MM.1S (cell line): ENCODE results near the gene MPZL3.

Experiments used
- DNase-seq: peaks from one replicate; pipeline ENCODE4 v3.0.0-alpha.2; 2015
- H2AFZ ChIP-seq: fragments of 300-600 bp; sonication (generic); 2 replicates; pipeline ENCODE4 v1.6.0; 2016; ENCODE audit warnings: antibody characterized with exemption, low read length
- H3F3A ChIP-seq: fragments of 300-600 bp; sonication (generic); 2 replicates; pipeline ENCODE4 v1.6.1; 2016; ENCODE audit warnings: mild to moderate bottlenecking, antibody characterized with exemption, low read length, moderate library complexity, mixed read lengths; ENCODE audit not compliant: insufficient read depth
- H3K27ac ChIP-seq: fragments of 300-600 bp; sonication (generic); 2 replicates; pipeline ENCODE4 v1.5.1; 2016; ENCODE audit warnings: mild to moderate bottlenecking, low read length
- H3K27me3 ChIP-seq: fragments of 300-600 bp; sonication (generic); replicated peaks from 2 replicates; pipeline ENCODE4 v1.6.0; 2016; ENCODE audit warnings: low read length; ENCODE audit not compliant: insufficient read depth
- H3K36me3 ChIP-seq: fragments of 300-600 bp; sonication (generic); replicated peaks from 2 replicates; pipeline ENCODE4 v1.6.1; 2016; ENCODE audit warnings: mild to moderate bottlenecking, low read length, mixed read lengths; ENCODE audit not compliant: insufficient read depth
- H3K4me1 ChIP-seq: fragments of 300-600 bp; sonication (generic); 2 replicates; pipeline ENCODE4 v1.6.1; 2016; ENCODE audit warnings: low read length, mixed read lengths
- H3K4me2 ChIP-seq: fragments of 300-600 bp; sonication (generic); 2 replicates; pipeline ENCODE4 v1.6.0; 2016; ENCODE audit warnings: low read depth, low read length
- H3K4me3 ChIP-seq: fragments of 300-600 bp; sonication (generic); 2 replicates; pipeline ENCODE4 v1.5.1; 2016; ENCODE audit warnings: low read length, mixed read lengths
- H3K79me2 ChIP-seq: fragments of 300-600 bp; sonication (generic); 2 replicates; pipeline ENCODE4 v1.6.1; 2016; ENCODE audit warnings: mixed run types, low read length, mixed read lengths
- H3K9ac ChIP-seq: fragments of 300-600 bp; sonication (generic); 2 replicates; pipeline ENCODE4 v1.6.1; 2016; ENCODE audit warnings: low read length, mixed read lengths
- H3K9me2 ChIP-seq: fragments of 300-600 bp; sonication (generic); replicated peaks from 2 replicates; pipeline ENCODE4 v1.6.1; 2016; ENCODE audit warnings: mild to moderate bottlenecking, low read length, mixed read lengths; ENCODE audit not compliant: insufficient read depth
- H3K9me3 ChIP-seq: fragments of 300-600 bp; sonication (generic); replicated peaks from 2 replicates; pipeline ENCODE4 v1.6.1; 2016; ENCODE audit warnings: mild to moderate bottlenecking, low read length, mixed read lengths; ENCODE audit not compliant: insufficient read depth
- H4K20me1 ChIP-seq: fragments of 300-600 bp; sonication (generic); 2 replicates; pipeline ENCODE4 v1.6.1; 2016; ENCODE audit warnings: mild to moderate bottlenecking, low read length, moderate library complexity, mixed read lengths; ENCODE audit not compliant: insufficient read depth
- CTCF ChIP-seq: fragments of 300-600 bp; sonication (generic); IDR thresholded peaks from 2 replicates; pipeline ENCODE4 v1.5.1; 2016; ENCODE audit warnings: antibody characterized with exemption, low read length, mixed read lengths
- EZH2 ChIP-seq: fragments of 300-600 bp; sonication (generic); optimal IDR thresholded peaks from 2 replicates; pipeline ENCODE3; 2017; ENCODE audit warnings: low read depth, mild to moderate bottlenecking, antibody characterized with exemption, low read length, mixed read lengths
- EZH2phosphoT487 ChIP-seq: fragments of 300-600 bp; sonication (generic); IDR thresholded peaks from 2 replicates; pipeline ENCODE4 v1.6.1; 2018; ENCODE audit warnings: antibody characterized with exemption, low read length

The MPZL3 gene

GRCh38 chr11:118247041-118247440 lies 5.1 kb downstream of the MPZL3 start:
- H3K79me2 ChIP-seq, result peaks cover 14% of the 10 kb centered on the region
- no peaks in the 10 kb centered on the region for H3F3A ChIP-seq
- H3K4me3 ChIP-seq, result no peak overlapping the region
- H4K20me1 ChIP-seq, result no peaks in the 10 kb centered on the region
- TF ChIP-seq EZH2phosphoT487, result no peak
- TF ChIP-seq CTCF, result no peak
- TF ChIP-seq EZH2, result no peak
- H3K9me3 ChIP-seq, result no peaks in the 10 kb centered on the region
- H3K9ac ChIP-seq, result no peak overlapping the region
- no peak overlapping the region for H2AFZ ChIP-seq
- DNase-seq, result no peak
- H3K4me1 ChIP-seq, result no peaks in the 10 kb centered on the region
- H3K36me3 ChIP-seq, result no peaks in the 10 kb centered on the region
- H3K9me2 ChIP-seq, result no peaks in the 10 kb centered on the region
- H3K27me3 ChIP-seq, result no peaks in the 10 kb centered on the region
- no peak overlapping the region for H3K27ac ChIP-seq
- no peak overlapping the region for H3K4me2 ChIP-seq

- no peak overlapping the region for H3K4me2 ChIP-seq
- no peaks in the 10 kb centered on the region for H3K9me3 ChIP-seq
- no peak overlapping the region for H2AFZ ChIP-seq
- H3K9ac ChIP-seq, result no peak overlapping the region
- H3K9me2 ChIP-seq, result no peaks in the 10 kb centered on the region
- no peaks in the 10 kb centered on the region for H3K36me3 ChIP-seq
- H3K79me2 ChIP-seq, result peaks cover 7% of the 10 kb centered on the region
- H4K20me1 ChIP-seq, result no peaks in the 10 kb centered on the region
- no peaks in the 10 kb centered on the region for H3F3A ChIP-seq
- TF ChIP-seq EZH2phosphoT487, result no peak
- TF ChIP-seq EZH2, result no peak
- TF ChIP-seq CTCF, result no peak
- H3K27me3 ChIP-seq, result no peaks in the 10 kb centered on the region
- no peak for DNase-seq
- no peak overlapping the region for H3K4me3 ChIP-seq
- H3K4me1 ChIP-seq, result no peaks in the 10 kb centered on the region
- no peak overlapping the region for H3K27ac ChIP-seq
Measured at GRCh38 chr11:118245936-118246562, 6.1 kb downstream of the MPZL3 start.

GRCh38 chr11:118243993-118244762 lies 8.0 kb downstream of the MPZL3 start:
- Histone ChIP-seq H3K9me3 (no peaks in the 10 kb centered on the region), H4K20me1 (no peaks in the 10 kb centered on the region), H3K27ac (no peak overlapping the region), H3K9ac (no peak overlapping the region), H3K4me3 (no peak overlapping the region), H3K36me3 (no peaks in the 10 kb centered on the region), H2AFZ (no peak overlapping the region), H3F3A (no peaks in the 10 kb centered on the region), H3K4me2 (no peak overlapping the region), H3K27me3 (no peaks in the 10 kb centered on the region), H3K79me2 (no peaks in the 10 kb centered on the region), H3K9me2 (no peaks in the 10 kb centered on the region), H3K4me1 (no peaks in the 10 kb centered on the region)
- DNase-seq, result no peak
- TF ChIP-seq EZH2, result no peak
- no peak for TF ChIP-seq CTCF
- TF ChIP-seq EZH2phosphoT487, result no peak
